K562 (cell line): ENCODE data around the gene PRKRIP1. TPM values are rescaled to one million over a fixed set of nuclear protein-coding genes. Genes with fewer than 3 reads are reported as not detected.

ENCODE experiments used
- AFF4 ChIP-seq: sonication (generic); formaldehyde crosslinking; IDR thresholded peaks from 2 replicates; pipeline ENCODE4 v1.8.0; 2023; ENCODE audit warnings: mild to moderate bottlenecking, missing genetic modification reagents
- MYC ChIP-seq, 2 experiments: fragments of 250-450 bp in 1 of 2; sonication (Bioruptor Pico) in 1 of 2; IDR thresholded peaks; 2 replicates each; pipeline versions ENCODE4 v1.5.1 to v1.6.1; 2012 to 2021; ENCODE audit warnings: low read depth in 2 of 2, borderline replicate concordance in 1 of 2, improper control_type of control experiment in 1 of 2, low read length in 1 of 2, mild to moderate bottlenecking in 1 of 2, moderate library complexity in 1 of 2
- NFIC ChIP-seq: fragments of 450-650 bp; IDR thresholded peaks from 2 replicates; pipeline ENCODE4 v1.6.1; 2017; ENCODE audit warnings: mild to moderate bottlenecking, inconsistent platforms
- PURB ChIP-seq: sonication (generic); formaldehyde crosslinking; IDR thresholded peaks from 2 replicates; pipeline ENCODE4 v1.9.0; 2021; ENCODE audit warnings: low read depth, mild to moderate bottlenecking, missing genetic modification reagents
- SP2 ChIP-seq: IDR thresholded peaks from 2 replicates; pipeline ENCODE4 v1.6.1; 2011; ENCODE audit warnings: mild to moderate bottlenecking, low read depth, low read length, moderate library complexity; ENCODE audit not compliant: poor library complexity, severe bottlenecking; ENCODE audit errors: extremely low read depth
- SUPT5H ChIP-seq: fragments of 450-650 bp; IDR thresholded peaks from 2 replicates; pipeline ENCODE4 v1.6.1; 2016
- TBP ChIP-seq: optimal IDR thresholded peaks from 2 replicates; pipeline ENCODE3; 2011; ENCODE audit warnings: low read depth, low read length, improper control_type of control experiment
- TFAP4 ChIP-seq: sonication (generic); formaldehyde crosslinking; IDR thresholded peaks from 2 replicates; pipeline ENCODE4 v1.8.0; 2022; ENCODE audit warnings: missing genetic modification reagents, mild to moderate bottlenecking, moderate library complexity, borderline replicate concordance
- XRCC4 ChIP-seq: IDR thresholded peaks from one replicate; pipeline ENCODE4 v1.6.1; 2011; ENCODE audit not compliant: insufficient read depth, insufficient read length; ENCODE audit errors: extremely low read depth
- ZNF124 ChIP-seq: sonication (generic); formaldehyde crosslinking; IDR thresholded peaks from 2 replicates; pipeline ENCODE4 v1.8.1; 2022; ENCODE audit warnings: missing genetic modification reagents
- ZNF830 ChIP-seq: fragments of 250-450 bp; sonication (Bioruptor Pico); IDR thresholded peaks from 2 replicates; pipeline ENCODE4 v1.5.0; 2021; ENCODE audit warnings: mild to moderate bottlenecking
- ZSCAN32 ChIP-seq: fragments of 450-650 bp; formaldehyde crosslinking; IDR thresholded peaks from 2 replicates; pipeline ENCODE4 v1.4.0; 2020; ENCODE audit warnings: mild to moderate bottlenecking, moderate library complexity
- polyA plus RNA-seq, 8 experiments: library from polyadenylated mRNA; depleted of rRNA in 4 of 8; stranded (reverse) in 5 of 8; unstranded in 3 of 8; fragments of >200 nt; fragmentation: Nextera tagmentation in 2 of 8; fragmentation: Illumina TruSeq in 1 of 8; extraction: Ambion mirVana in 2 of 8; extraction: Trizol in 1 of 8; gene quantifications; 2 replicates each; pipeline versions ENCODE4 v1.2.1 to v1.2.3, GENCODE V29; 2011 to 2014; ENCODE audit warnings: inconsistent platforms in 1 of 8, missing spikeins in 1 of 8
- total RNA-seq, 7 experiments: library from RNA; depleted of rRNA in 6 of 7; stranded (reverse); fragments of >200 nt in 6 of 7; fragmentation: Illumina TruSeq in 2 of 7; extraction: Trizol in 2 of 7; gene quantifications; 2 replicates each; pipeline versions ENCODE4 v1.2.1 to v1.2.3, GENCODE V29; 2011 to 2021; ENCODE audit warnings: low replicate concordance in 1 of 7
- TF ChIP-seq, protein P1 (sequence below), 2 experiments: fragments of 450-650 bp; IDR thresholded peaks; 2 replicates each; pipeline ENCODE4 v1.6.1; 2016; ENCODE audit warnings: mild to moderate bottlenecking in 2 of 2, borderline replicate concordance in 1 of 2, low read depth in 1 of 2, moderate library complexity in 1 of 2
- TF ChIP-seq, protein P2 (sequence below): fragments of 250-450 bp; sonication (Bioruptor Pico); IDR thresholded peaks from 2 replicates; pipeline ENCODE4 v1.8.0; 2021; ENCODE audit warnings: mild to moderate bottlenecking, moderate library complexity

PRKRIP1 gene
- total and polyA plus RNA-seq, 9 of the 15 experiments (the other 6 are each of a cell fraction or from before 2014, with no cell fraction given), result 14.9 to 52.1 (median 19.8) TPM

- TF ChIP-seq AFF4 (CRISPR knock-in tag) (0 out of 2 replicates have a peak, but pooled peaks have one; percentile 66), SUPT5H (peak; percentile 5; the same call in 1 of the 2 replicates), ZNF124 (no peak), ZSCAN32 (no peak), SP2 (no peak), TBP (no peak), XRCC4 (no peak), PURB (CRISPR knock-in tag) (no peak), MYC (IDR thresholded peaks at IDR 0.05; ENCODE audit: low read depth, low read length) (no peak), MYC (CRISPR knock-in tag; IDR thresholded peaks at IDR 0.05; ENCODE audit: borderline replicate concordance, low read depth) (no peak), NFIC (no peak), ZNF830 (CRISPR knock-in tag) (no peak), TFAP4 (CRISPR knock-in tag) (no peak)
- TF ChIP-seq, protein P1, sequence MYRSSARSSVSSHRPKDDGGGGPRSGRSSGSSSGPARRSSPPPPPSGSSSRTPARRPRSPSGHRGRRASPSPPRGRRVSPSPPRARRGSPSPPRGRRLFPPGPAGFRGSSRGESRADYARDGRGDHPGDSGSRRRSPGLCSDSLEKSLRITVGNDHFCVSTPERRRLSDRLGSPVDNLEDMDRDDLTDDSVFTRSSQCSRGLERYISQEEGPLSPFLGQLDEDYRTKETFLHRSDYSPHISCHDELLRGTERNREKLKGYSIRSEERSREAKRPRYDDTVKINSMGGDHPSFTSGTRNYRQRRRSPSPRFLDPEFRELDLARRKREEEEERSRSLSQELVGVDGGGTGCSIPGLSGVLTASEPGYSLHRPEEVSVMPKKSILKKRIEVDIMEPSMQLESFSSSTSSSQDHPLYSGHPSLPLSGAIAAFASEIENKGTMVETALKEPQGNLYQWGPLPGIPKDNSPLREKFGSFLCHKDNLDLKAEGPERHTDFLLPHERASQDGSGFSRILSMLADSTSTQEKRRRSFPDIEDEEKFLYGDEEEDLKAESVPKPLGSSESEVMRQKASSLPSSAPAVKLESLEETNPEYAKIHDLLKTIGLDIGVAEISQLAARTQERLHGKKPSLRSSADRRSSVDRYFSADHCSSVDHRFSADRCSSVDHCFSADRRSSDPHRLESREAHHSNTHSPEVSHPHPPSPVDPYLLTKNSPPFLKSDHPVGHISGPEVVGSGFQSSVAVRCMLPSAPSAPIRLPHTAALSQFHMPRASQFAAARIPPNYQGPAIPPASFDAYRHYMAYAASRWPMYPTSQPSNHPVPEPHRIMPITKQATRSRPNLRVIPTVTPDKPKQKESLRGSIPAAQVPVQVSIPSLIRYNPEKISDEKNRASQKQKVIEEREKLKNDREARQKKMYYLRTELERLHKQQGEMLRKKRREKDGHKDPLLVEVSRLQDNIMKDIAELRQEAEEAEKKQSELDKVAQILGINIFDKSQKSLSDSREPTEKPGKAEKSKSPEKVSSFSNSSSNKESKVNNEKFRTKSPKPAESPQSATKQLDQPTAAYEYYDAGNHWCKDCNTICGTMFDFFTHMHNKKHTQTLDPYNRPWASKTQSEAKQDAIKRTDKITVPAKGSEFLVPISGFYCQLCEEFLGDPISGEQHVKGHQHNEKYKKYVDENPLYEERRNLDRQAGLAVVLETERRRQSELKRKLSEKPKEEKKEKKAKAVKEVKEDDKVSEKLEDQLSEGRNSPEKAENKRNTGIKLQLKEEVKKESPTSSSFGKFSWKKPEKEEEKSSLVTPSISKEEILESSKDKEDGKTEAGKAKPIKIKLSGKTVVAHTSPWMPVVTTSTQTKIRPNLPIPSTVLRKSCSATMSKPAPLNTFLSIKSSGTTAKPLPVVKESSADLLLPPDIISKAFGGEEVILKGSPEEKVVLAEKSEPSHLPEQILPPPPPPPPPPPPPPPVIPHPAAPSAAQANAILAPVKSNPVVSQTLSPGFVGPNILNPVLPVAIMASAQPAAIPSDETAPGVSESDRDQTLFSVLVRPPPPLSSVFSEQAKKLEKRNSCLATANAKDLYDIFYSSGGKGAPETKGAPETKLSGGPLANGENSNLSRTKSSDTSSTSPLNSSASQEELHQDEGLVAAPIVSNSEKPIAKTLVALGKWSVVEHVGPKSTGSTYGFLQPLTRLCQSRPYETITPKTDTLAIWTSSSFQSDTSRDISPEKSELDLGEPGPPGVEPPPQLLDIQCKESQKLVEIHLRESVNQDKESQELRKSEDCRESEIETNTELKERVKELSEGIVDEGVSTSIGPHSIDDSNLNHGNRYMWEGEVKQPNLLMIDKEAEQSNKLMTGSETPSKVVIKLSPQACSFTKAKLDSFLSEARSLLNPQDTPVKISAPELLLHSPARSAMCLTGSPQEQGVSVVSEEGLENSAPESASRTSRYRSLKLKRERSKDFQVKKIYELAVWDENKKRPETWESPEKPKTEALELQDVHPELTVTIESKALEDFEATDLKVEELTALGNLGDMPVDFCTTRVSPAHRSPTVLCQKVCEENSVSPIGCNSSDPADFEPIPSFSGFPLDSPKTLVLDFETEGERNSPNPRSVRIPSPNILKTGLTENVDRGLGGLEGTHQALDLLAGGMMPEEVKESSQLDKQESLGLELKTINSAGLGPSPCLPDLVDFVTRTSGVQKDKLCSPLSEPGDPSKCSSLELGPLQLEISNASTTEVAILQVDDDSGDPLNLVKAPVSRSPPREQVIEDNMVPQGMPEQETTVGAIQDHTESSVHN (IDR thresholded peaks at IDR 0.05; ENCODE audit: borderline replicate concordance in 1 of 2, low read depth in 1 of 2), result no peak
- TF ChIP-seq, protein P2, sequence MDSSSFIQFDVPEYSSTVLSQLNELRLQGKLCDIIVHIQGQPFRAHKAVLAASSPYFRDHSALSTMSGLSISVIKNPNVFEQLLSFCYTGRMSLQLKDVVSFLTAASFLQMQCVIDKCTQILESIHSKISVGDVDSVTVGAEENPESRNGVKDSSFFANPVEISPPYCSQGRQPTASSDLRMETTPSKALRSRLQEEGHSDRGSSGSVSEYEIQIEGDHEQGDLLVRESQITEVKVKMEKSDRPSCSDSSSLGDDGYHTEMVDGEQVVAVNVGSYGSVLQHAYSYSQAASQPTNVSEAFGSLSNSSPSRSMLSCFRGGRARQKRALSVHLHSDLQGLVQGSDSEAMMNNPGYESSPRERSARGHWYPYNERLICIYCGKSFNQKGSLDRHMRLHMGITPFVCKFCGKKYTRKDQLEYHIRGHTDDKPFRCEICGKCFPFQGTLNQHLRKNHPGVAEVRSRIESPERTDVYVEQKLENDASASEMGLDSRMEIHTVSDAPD (CRISPR knock-in tag), result no peak
Observed at GRCh38 chr7:102396710-102397019, 502 bp downstream of the PRKRIP1 start (continued).
